ENCODE results near the gene TP53BP2. TPM values are rescaled to one million over a fixed set of nuclear protein-coding genes. Genes with fewer than 3 reads are reported as not detected.

Gene TP53BP2
- total and polyA plus RNA-seq, 2 experiments from 2014 or later = 36.8 to 93.5 TPM

- peak in 1 of 2 donors; percentile 30 for DNase-seq (ENCODE audit: low read depth in 1 of 2, low spot score in 1 of 2)
- H3K27me3 ChIP-seq = no peaks in the 10 kb centered on the region
- H3K9me3 ChIP-seq (ENCODE audit: low read depth) = no peaks in the 10 kb centered on the region
- peak overlapping the region; percentile 64 for H3K27ac ChIP-seq
- TF ChIP-seq, protein P1, sequence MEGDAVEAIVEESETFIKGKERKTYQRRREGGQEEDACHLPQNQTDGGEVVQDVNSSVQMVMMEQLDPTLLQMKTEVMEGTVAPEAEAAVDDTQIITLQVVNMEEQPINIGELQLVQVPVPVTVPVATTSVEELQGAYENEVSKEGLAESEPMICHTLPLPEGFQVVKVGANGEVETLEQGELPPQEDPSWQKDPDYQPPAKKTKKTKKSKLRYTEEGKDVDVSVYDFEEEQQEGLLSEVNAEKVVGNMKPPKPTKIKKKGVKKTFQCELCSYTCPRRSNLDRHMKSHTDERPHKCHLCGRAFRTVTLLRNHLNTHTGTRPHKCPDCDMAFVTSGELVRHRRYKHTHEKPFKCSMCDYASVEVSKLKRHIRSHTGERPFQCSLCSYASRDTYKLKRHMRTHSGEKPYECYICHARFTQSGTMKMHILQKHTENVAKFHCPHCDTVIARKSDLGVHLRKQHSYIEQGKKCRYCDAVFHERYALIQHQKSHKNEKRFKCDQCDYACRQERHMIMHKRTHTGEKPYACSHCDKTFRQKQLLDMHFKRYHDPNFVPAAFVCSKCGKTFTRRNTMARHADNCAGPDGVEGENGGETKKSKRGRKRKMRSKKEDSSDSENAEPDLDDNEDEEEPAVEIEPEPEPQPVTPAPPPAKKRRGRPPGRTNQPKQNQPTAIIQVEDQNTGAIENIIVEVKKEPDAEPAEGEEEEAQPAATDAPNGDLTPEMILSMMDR (IDR thresholded peaks at IDR 0.05; ENCODE audit: low read depth, low read length) = no peak
- H3K4me3 ChIP-seq = no peak overlapping the region
- peaks cover 6% of the 10 kb centered on the region for H3K4me1 ChIP-seq (ENCODE audit: low read depth)
- peaks cover 9% of the 10 kb centered on the region for H3K36me3 ChIP-seq
Measured at GRCh38 chr1:223765036-223765718, 80.6 kb downstream of the TP53BP2 start.

GRCh38 chr1:223763881-223764280 is 81.9 kb downstream of the TP53BP2 start:
- H3K9me3 ChIP-seq (ENCODE audit: low read depth) = no peaks in the 10 kb centered on the region
- H3K4me1 ChIP-seq (ENCODE audit: low read depth) = peaks cover 6% of the 10 kb centered on the region
- DNase-seq (ENCODE audit: low read depth in 1 of 2, low spot score in 1 of 2) = no peak
- no peak overlapping the region for H3K27ac ChIP-seq
- no peak overlapping the region for H3K4me3 ChIP-seq
- H3K27me3 ChIP-seq = no peaks in the 10 kb centered on the region
- TF ChIP-seq, protein P1 (IDR thresholded peaks at IDR 0.05; ENCODE audit: low read depth, low read length) = no peak
- peaks cover 9% of the 10 kb centered on the region for H3K36me3 ChIP-seq

DNA sequence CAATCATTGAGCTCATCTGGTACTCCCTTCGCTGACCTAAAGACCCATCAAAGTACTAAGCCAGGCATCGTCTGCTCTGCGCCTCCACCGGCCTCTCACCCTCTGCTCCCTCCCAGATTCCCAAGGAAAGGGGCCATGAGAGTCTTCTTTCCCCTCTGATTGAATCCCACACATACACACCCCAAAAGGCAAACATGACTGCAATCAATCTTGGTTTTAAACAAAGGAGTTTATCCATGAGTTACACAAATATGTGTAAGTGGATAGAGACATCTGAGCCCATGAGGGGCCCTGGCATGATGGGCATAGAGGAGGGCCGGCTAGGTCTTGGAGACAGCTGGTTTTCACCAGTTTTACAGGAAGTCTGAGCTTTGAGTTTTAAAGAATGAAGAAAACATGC is 82.5 kb downstream of the TP53BP2 start:
- TF ChIP-seq, protein P1 (IDR thresholded peaks at IDR 0.05; ENCODE audit: low read depth, low read length) = no peak
- no peak overlapping the region for H3K4me3 ChIP-seq
- H3K27me3 ChIP-seq = no peaks in the 10 kb centered on the region
- DNase-seq (ENCODE audit: low read depth in 1 of 2, low spot score in 1 of 2) = no peak
- H3K36me3 ChIP-seq = peaks cover 9% of the 10 kb centered on the region
- H3K4me1 ChIP-seq (ENCODE audit: low read depth) = peaks cover 6% of the 10 kb centered on the region
- no peaks in the 10 kb centered on the region for H3K9me3 ChIP-seq (ENCODE audit: low read depth)
- no peak overlapping the region for H3K27ac ChIP-seq

GRCh38 chr1:223761411-223761810 is 84.3 kb downstream of the TP53BP2 start:
- peak in 1 of 2 donors; percentile 63 for DNase-seq (ENCODE audit: low read depth in 1 of 2, low spot score in 1 of 2)
- H3K27ac ChIP-seq = no peak overlapping the region
- H3K9me3 ChIP-seq (ENCODE audit: low read depth) = no peaks in the 10 kb centered on the region
- H3K27me3 ChIP-seq = no peaks in the 10 kb centered on the region
- TF ChIP-seq, protein P1 (IDR thresholded peaks at IDR 0.05; ENCODE audit: low read depth, low read length) = no peak
- no peak overlapping the region for H3K4me3 ChIP-seq
- H3K4me1 ChIP-seq (ENCODE audit: low read depth) = peaks cover 6% of the 10 kb centered on the region
- peaks cover 9% of the 10 kb centered on the region for H3K36me3 ChIP-seq

- no peak for DNase-seq (ENCODE audit: low read depth in 1 of 2, low spot score in 1 of 2)
- Histone ChIP-seq H3K27me3 (no peaks in the 10 kb centered on the region), H3K36me3 (peaks cover 9% of the 10 kb centered on the region), H3K4me1 (ENCODE audit: low read depth) (peaks cover 6% of the 10 kb centered on the region), H3K27ac (no peak overlapping the region), H3K9me3 (ENCODE audit: low read depth) (no peaks in the 10 kb centered on the region), H3K4me3 (no peak overlapping the region)
- TF ChIP-seq, protein P1 (IDR thresholded peaks at IDR 0.05; ENCODE audit: low read depth, low read length) = no peak
Measured at GRCh38 chr1:223760833-223761232, 84.9 kb downstream of the TP53BP2 start.

Measured in cardiac muscle cell (in vitro differentiated cells and primary cell).